Fibroblast of villous mesenchyme (primary cell): ENCODE data around the gene STUM. TPM values are rescaled to one million over a fixed set of nuclear protein-coding genes. Genes with fewer than 3 reads are reported as not detected.

Experiments
- DNase-seq: peaks from one replicate; pipeline ENCODE4 v3.0.0-alpha.2; 2010; ENCODE audit warnings: low read depth
- H3K4me3 ChIP-seq: 2 replicates; pipeline ENCODE4 v1.5.1; 2011; ENCODE audit warnings: low read depth, mild to moderate bottlenecking, low read length
- CTCF ChIP-seq: IDR thresholded peaks from 2 replicates; pipeline ENCODE4 v1.5.1; 2012; ENCODE audit warnings: low read depth, mild to moderate bottlenecking, low read length; ENCODE audit not compliant: insufficient read depth
- total RNA-seq: library from RNA; depleted of rRNA; stranded (reverse); fragments of >200 nt; gene quantifications from 2 replicates; pipeline ENCODE4 v1.2.3, GENCODE V29; 2012

The STUM gene
- total RNA-seq, 1 donor: under 0.01 TPM

DNA sequence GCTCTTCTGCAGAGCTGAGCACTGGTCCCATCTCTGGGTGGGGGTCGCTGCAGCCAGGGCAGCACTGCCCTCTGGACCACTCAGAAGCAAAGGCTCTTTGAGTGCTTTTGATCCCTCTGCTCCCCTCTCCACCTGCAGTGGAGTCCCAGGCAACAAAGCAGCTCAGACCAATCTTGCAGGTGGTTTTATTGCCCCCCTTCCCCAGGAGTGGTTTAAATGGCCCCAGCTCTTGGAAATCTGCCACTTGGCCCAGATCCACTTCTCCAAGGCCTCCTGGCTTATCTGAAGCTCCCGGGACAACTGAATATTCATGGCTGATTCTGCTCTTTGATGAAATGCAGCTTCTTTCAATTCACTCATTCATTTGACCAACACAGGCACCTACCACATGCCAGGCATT, 2.7 kb downstream of the STUM start:
- DNase-seq: no peak
- TF ChIP-seq CTCF: no peak
- H3K4me3 ChIP-seq: no peak overlapping the region

- TF ChIP-seq CTCF: no peak
- no peak overlapping the region for H3K4me3 ChIP-seq
- DNase-seq: no peak
Observed at GRCh38 chr1:226552061-226552460, 3.5 kb downstream of the STUM start.

DNA sequence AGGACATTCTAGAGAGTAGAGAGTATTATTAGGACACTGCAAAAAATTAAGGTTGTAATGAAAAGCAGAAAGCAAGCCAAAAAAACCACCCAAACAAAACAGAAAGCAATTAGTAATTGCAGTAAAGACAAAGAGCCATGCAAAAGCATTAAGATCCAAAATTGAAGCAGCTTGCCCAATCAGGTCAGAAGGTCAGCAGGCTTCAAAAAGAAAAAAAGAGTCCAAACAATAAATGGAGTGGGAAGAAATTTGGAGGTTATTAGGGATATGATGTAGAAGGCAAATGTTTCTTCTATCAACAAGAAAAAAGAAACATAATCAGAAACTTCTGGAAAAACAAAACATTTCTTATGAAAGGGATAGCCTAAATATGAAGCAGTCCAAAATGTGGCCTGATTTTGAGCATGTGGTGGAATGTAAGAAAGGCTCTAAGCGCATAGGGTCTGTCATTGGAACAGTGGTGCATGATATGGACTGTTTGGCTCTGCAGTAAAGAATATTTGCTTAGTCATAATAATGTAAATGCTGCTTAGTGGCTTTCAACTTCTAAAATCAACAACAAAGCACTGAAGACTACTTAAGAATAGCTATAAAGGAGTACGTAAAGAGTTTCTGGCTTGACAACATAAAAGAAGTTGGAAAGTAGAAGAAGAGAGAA, 4.8 kb downstream of the STUM start:
- no peak for DNase-seq
- H3K4me3 ChIP-seq: no peak overlapping the region
- no peak for TF ChIP-seq CTCF

- DNase-seq: no peak
- no peak for TF ChIP-seq CTCF
- H3K4me3 ChIP-seq: no peak overlapping the region
Observed at GRCh38 chr1:226553924-226554282, 5.3 kb downstream of the STUM start.

GRCh38 chr1:226555092-226555491, 6.5 kb downstream of the STUM start:
- TF ChIP-seq CTCF: no peak
- DNase-seq: no peak
- H3K4me3 ChIP-seq: no peak overlapping the region

- no peak for TF ChIP-seq CTCF
- no peak overlapping the region for H3K4me3 ChIP-seq
- no peak for DNase-seq
Observed at GRCh38 chr1:226557424-226557823, 8.9 kb downstream of the STUM start.

- H3K4me3 ChIP-seq: no peak overlapping the region
- no peak for TF ChIP-seq CTCF
- DNase-seq: no peak
Observed at GRCh38 chr1:226558036-226558650, 9.6 kb downstream of the STUM start.
